Stimulated activated naive CD4-positive, alpha-beta T cell (primary cell): ENCODE measurements around the gene C8B.

Source experiments
- DNase-seq, 6 experiments: peaks; one replicate each; lab custom pipeline; 2025; lab: John Stamatoyannopoulos, UW

C8B gene

GRCh38 chr1:56965916-56966697 lies at the start of gene C8B:
Gene C8B, minus strand, starts transcription at chr1:56966015. Its CDS starts 67 bp downstream, at chr1:56965948.
- DNase-seq, result no peak

GRCh38 chr1:57015071-57015470 lies 49.3 kb upstream of the C8B start:
- DNase-seq, result no peak

GRCh38 chr1:57013522-57013921 lies 47.7 kb upstream of the C8B start:
- DNase-seq, result no peak

- DNase-seq, result no peak
Measured at GRCh38 chr1:57012315-57012714, 46.5 kb upstream of the C8B start.

- DNase-seq, result no peak
Measured at GRCh38 chr1:57010511-57010910, 44.7 kb upstream of the C8B start.

- DNase-seq, result no peak
Measured at GRCh38 chr1:57007948-57008347, 42.1 kb upstream of the C8B start.

GRCh38 chr1:57007472-57007871 lies 41.7 kb upstream of the C8B start:
- DNase-seq, result no peak

- DNase-seq, result no peak
Measured at GRCh38 chr1:57003398-57004139, 37.8 kb upstream of the C8B start.

GRCh38 chr1:56995414-56996100 lies 29.7 kb upstream of the C8B start:
- no peak for DNase-seq

GRCh38 chr1:56993475-56993874 lies 27.7 kb upstream of the C8B start:
- no peak for DNase-seq

GRCh38 chr1:56992318-56993125 lies 26.7 kb upstream of the C8B start:
- no peak for DNase-seq

- DNase-seq, result no peak
Measured at GRCh38 chr1:56991576-56991975, 25.8 kb upstream of the C8B start.

GRCh38 chr1:56986397-56986796 lies 20.6 kb upstream of the C8B start:
- DNase-seq, result no peak

GRCh38 chr1:56985857-56986256 lies 20.0 kb upstream of the C8B start:
- DNase-seq, result no peak

- DNase-seq, result no peak
Measured at GRCh38 chr1:56983484-56983883, 17.7 kb upstream of the C8B start.

- no peak for DNase-seq
Measured at GRCh38 chr1:56979986-56980755, 14.4 kb upstream of the C8B start.

GRCh38 chr1:56978819-56979218 lies 13.0 kb upstream of the C8B start:
- no peak for DNase-seq

- no peak for DNase-seq
Measured at GRCh38 chr1:56977910-56978309, 12.1 kb upstream of the C8B start.

GRCh38 chr1:56975446-56975845 lies 9.6 kb upstream of the C8B start:
- no peak for DNase-seq

- DNase-seq, result no peak
Measured at GRCh38 chr1:56973923-56974742, 8.3 kb upstream of the C8B start.
